Ishikawa (cell line): ENCODE data around the gene ZNF280C.

Source experiments
- CEBPB ChIP-seq: IDR thresholded peaks from 2 replicates; pipeline ENCODE4 v1.6.1; 2012
- CREB1 ChIP-seq: IDR thresholded peaks from 2 replicates; pipeline ENCODE4 v1.6.1; 2012; ENCODE audit warnings: low read depth
- EGR1 ChIP-seq: IDR thresholded peaks from 2 replicates; pipeline ENCODE4 v1.6.1; 2012
- EP300 ChIP-seq: IDR thresholded peaks from 2 replicates; pipeline ENCODE4 v1.6.1; 2012; ENCODE audit warnings: borderline replicate concordance
- FOXM1 ChIP-seq: IDR thresholded peaks from 2 replicates; pipeline ENCODE4 v1.6.1; 2012; ENCODE audit warnings: low read depth, borderline replicate concordance
- NFIC ChIP-seq: IDR thresholded peaks from 2 replicates; pipeline ENCODE4 v1.6.1; 2012
- RAD21 ChIP-seq: IDR thresholded peaks from 2 replicates; pipeline ENCODE4 v1.6.1; 2012; ENCODE audit warnings: low read depth
- TAF1 ChIP-seq: IDR thresholded peaks from 2 replicates; pipeline ENCODE4 v1.6.1; 2012; ENCODE audit warnings: low read depth, mild to moderate bottlenecking
- TCF12 ChIP-seq: IDR thresholded peaks from 2 replicates; pipeline ENCODE4 v1.6.1; 2012; ENCODE audit warnings: low read depth
- TEAD4 ChIP-seq: IDR thresholded peaks from 2 replicates; pipeline ENCODE4 v1.6.1; 2012
- YY1 ChIP-seq: IDR thresholded peaks from 2 replicates; pipeline ENCODE4 v1.6.1; 2012; ENCODE audit warnings: low read depth
- ZBTB7A ChIP-seq: IDR thresholded peaks from 2 replicates; pipeline ENCODE4 v1.6.1; 2012; ENCODE audit warnings: low read depth
- TF ChIP-seq, protein P1 (sequence below): IDR thresholded peaks from 2 replicates; pipeline ENCODE4 v1.6.1; 2012
- TF ChIP-seq, protein P2 (sequence below): IDR thresholded peaks from 2 replicates; pipeline ENCODE4 v1.6.1; 2012; ENCODE audit warnings: low read depth, mild to moderate bottlenecking
- TF ChIP-seq, protein P3 (sequence below): IDR thresholded peaks from 2 replicates; pipeline ENCODE4 v1.6.1; 2012

Gene ZNF280C

DNA sequence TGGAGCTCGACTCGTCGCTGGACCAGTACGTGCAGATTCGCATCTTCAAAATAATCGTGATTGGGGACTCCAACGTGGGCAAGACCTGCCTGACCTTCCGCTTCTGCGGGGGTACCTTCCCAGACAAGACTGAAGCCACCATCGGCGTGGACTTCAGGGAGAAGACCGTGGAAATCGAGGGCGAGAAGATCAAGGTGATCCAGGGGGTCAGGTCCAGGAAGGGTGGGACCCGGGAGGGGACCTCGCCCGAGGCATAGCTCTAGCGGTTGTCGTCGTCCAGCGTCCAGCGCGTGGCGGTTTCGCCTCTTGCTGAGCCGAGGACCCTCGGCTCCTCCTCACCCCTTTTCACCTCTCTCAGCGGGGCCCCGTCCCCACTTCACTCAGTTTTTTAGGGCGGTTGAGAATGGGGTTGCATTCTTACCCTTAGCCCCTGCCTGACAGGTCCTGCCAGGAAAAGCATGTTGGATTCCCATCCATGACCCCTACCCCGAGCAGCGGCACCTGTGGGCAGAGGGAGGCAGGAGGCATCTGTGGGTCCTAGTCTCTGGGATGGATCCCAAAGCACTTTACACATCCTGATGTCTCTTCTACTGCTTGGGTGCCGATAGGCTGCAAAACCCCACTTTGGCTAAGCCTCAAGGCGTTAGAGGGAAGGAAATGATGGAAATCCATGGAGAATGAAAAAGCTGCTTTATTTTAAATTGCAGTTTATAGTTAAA, 96.4 kb downstream of the ZNF280C start:
- TF ChIP-seq TEAD4: no peak
- TF ChIP-seq, protein P1, sequence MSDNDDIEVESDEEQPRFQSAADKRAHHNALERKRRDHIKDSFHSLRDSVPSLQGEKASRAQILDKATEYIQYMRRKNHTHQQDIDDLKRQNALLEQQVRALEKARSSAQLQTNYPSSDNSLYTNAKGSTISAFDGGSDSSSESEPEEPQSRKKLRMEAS: no peak
- TF ChIP-seq EP300: no peak
- no peak for TF ChIP-seq CREB1
- TF ChIP-seq TCF12: no peak
- no peak for TF ChIP-seq RAD21
- TF ChIP-seq EGR1: no peak
- no peak for TF ChIP-seq TAF1
- TF ChIP-seq YY1: no peak
- TF ChIP-seq CEBPB: no peak
- no peak for TF ChIP-seq NFIC
- TF ChIP-seq, protein P2, sequence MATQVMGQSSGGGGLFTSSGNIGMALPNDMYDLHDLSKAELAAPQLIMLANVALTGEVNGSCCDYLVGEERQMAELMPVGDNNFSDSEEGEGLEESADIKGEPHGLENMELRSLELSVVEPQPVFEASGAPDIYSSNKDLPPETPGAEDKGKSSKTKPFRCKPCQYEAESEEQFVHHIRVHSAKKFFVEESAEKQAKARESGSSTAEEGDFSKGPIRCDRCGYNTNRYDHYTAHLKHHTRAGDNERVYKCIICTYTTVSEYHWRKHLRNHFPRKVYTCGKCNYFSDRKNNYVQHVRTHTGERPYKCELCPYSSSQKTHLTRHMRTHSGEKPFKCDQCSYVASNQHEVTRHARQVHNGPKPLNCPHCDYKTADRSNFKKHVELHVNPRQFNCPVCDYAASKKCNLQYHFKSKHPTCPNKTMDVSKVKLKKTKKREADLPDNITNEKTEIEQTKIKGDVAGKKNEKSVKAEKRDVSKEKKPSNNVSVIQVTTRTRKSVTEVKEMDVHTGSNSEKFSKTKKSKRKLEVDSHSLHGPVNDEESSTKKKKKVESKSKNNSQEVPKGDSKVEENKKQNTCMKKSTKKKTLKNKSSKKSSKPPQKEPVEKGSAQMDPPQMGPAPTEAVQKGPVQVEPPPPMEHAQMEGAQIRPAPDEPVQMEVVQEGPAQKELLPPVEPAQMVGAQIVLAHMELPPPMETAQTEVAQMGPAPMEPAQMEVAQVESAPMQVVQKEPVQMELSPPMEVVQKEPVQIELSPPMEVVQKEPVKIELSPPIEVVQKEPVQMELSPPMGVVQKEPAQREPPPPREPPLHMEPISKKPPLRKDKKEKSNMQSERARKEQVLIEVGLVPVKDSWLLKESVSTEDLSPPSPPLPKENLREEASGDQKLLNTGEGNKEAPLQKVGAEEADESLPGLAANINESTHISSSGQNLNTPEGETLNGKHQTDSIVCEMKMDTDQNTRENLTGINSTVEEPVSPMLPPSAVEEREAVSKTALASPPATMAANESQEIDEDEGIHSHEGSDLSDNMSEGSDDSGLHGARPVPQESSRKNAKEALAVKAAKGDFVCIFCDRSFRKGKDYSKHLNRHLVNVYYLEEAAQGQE: no peak
- TF ChIP-seq, protein P3, sequence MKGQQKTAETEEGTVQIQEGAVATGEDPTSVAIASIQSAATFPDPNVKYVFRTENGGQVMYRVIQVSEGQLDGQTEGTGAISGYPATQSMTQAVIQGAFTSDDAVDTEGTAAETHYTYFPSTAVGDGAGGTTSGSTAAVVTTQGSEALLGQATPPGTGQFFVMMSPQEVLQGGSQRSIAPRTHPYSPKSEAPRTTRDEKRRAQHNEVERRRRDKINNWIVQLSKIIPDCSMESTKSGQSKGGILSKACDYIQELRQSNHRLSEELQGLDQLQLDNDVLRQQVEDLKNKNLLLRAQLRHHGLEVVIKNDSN: no peak
- no peak for TF ChIP-seq ZBTB7A
- TF ChIP-seq FOXM1: no peak

DNA sequence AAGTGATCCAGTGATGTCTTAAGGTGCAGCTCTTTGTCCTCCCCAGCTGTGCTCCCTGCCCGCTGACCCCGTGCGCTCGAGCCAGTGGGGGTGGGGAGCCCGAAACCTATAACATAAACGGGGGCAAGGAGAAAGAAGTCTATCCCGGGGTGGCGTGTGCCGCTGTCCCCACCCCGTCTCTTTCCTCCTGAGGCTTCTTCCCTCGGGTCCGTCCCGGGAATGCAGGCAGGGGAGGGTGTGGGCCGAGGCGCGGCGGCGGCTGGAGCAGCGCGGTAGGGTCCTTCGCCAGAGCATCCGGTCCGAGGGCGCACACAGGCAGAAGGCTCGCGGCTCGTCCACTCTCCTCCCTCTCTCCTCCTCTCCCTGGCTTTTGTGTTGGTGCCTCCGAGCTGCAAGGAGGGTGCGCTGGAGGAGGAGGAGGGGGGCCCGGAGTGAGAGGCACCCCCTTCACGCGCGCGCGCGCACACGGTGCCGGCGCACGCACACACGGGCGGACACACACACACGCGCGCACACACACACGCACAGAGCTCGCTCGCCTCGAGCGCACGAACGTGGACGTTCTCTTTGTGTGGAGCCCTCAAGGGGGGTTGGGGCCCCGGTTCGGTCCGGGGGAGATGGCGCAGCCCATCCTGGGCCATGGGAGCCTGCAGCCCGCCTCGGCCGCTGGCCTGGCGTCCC, 97.1 kb downstream of the ZNF280C start, which contains the start of gene RAB33A:
TSS of gene RAB33A (plus strand) at position 517 of the 681 bp plus-strand sequence. CDS start at position 618, 101 bp downstream.
- no peak for TF ChIP-seq EGR1
- TF ChIP-seq CREB1: no peak

DNA sequence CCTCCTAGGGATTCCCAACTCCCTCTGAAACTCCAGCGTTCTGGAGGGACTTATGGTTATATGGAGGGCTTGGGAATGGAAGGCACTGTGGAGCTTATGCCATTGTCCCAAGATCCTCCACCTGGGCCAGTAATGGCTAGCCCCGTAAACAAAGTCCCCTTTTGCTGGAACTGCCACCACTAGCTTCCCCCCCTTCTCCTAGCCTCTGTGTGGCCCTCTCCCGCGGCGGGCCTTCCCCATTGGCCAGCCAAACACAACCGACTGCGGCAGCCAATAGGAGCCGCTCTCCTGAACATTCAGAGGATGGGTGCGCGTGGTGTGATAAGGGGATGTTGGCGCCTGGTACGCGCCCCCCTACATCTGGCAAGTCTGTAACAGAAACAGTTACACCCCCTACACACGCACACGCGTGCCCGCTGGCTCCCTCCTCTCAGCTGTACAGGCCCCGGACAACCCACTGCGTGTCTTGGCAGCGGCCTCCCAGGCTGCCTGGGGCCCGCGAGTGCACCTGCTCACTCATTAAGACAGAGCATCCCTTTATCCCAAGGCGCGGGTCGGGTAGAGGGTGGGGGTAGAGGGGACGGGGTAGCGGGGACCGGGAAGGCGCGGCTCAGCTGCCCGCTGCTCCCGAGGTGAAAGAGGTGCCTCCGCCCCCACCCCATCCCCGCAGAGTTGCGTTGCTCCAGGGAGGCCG, 97.8 kb downstream of the ZNF280C start:
- TF ChIP-seq EP300: no peak
- TF ChIP-seq, protein P1: peak; percentile 41
- TF ChIP-seq FOXM1: no peak

DNA sequence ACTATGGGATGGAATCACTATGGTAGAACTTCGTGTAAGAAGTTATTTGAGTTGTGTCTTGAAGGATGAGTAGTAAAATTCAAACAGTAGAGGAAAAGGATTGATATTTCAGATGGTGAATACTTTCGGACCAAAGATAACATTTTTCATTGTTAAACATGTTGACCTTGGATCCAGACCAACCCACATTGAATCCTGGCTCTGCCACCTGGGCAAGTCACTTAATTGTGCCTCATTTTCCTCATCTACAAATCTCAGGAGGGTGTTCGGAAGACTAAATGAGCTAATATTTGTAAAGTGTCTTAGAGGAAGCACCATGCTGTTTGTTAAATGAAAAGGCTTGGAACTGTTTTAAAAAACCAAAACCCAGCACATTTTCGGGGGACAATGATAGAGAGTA, 101.7 kb downstream of the ZNF280C start:
- TF ChIP-seq CEBPB (no peak), ZBTB7A (no peak)

DNA sequence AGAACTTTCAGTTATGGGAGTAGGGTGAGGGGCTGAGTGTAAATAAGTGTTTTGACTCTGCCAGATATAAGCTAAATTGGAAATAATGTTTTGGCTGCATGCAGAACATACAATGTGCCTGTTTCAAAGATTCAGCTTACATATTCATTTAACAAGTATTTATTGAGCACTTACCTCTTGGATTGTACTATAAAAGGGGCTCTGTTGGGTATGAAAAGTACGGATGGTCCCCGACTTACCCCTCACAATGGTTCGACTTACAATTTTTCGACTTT, 102.3 kb downstream of the ZNF280C start:
- TF ChIP-seq TAF1: no peak
- no peak for TF ChIP-seq CEBPB
- TF ChIP-seq YY1: no peak
- TF ChIP-seq TCF12: no peak
- no peak for TF ChIP-seq EGR1
- TF ChIP-seq RAD21: no peak

DNA sequence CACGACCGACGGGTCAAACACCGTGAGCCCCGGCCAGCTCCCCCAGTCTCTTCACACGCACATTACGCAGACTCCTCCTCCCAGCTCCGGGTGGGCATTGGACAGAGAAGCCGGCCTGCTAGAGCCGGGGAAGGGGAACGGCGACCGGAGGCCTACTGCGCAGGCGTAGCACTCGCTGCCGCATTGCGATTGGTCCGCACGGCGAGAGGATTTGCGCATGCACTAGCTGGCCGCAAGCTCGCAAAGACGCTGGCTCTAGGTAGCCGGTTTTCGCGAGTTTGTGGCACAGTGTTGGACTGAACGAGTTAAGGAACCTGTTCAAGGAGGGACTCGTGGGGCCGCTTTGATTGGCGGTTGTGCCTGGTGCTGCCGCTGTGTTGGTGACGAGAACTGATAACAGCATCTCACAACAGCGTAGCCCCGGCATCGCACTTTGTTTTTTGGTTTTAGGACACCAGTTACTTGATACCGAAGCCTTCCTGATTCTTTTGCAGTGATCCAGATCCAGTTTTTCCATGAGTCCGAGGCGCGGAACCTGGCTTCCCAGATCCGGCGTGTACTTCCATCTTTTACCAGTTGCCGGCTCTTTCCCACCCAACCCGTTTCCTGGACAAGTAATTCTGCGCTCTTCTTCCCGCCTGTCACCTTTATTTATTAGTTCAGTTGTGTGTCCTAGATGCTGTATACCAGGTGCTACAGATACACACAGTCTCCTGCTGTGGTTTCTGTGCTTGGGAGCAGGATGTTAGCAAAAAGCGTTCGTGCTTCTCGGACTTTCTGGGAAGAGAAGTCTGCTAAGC, 102.8 kb downstream of the ZNF280C start, which contains the start of gene AIFM1:
TSS of gene AIFM1 (minus strand) at position 139 of the 800 bp plus-strand sequence. CDS start 185 bp downstream, outside the sequence.
- TF ChIP-seq RAD21: no peak
- no peak for TF ChIP-seq CREB1
- 0 out of 2 replicates have a peak, but pooled peaks have one; percentile 25 for TF ChIP-seq EP300
- TF ChIP-seq TEAD4: no peak
- no peak for TF ChIP-seq NFIC
- TF ChIP-seq FOXM1: no peak
- no peak for TF ChIP-seq ZBTB7A
- no peak for TF ChIP-seq EGR1
- TF ChIP-seq TCF12: peak; percentile 24; the same call in 1 of the 2 replicates
- TF ChIP-seq YY1: peak; percentile 63; the same call in 1 of the 2 replicates
- TF ChIP-seq, protein P1: peak; percentile 70
- TF ChIP-seq, protein P2: no peak
- TF ChIP-seq TAF1: peak; percentile 14; the same call in 1 of the 2 replicates
- no peak for TF ChIP-seq CEBPB
